Thyroid gland (tissue), 4 donors: ENCODE results near the gene TIAM2.

Experiments used
- POLR2A ChIP-seq, 2 donors: fragments of 450-650 bp; IDR thresholded peaks; one replicate each; pipeline ENCODE4 v1.6.1; 2017; ENCODE audit warnings: antibody characterized with exemption in 2 of 2, mild to moderate bottlenecking in 2 of 2, moderate library complexity in 1 of 2
- TF ChIP-seq, protein P1 (sequence below), 6 experiments: fragments of 200-600 bp in 3 of 6; fragments of 450-650 bp in 3 of 6; sonication (generic) in 3 of 6; IDR thresholded peaks; one replicate each; pipeline ENCODE4 v1.5.1; 2016 to 2019; ENCODE audit warnings: antibody characterized with exemption in 6 of 6, mild to moderate bottlenecking in 2 of 6, inconsistent platforms in 1 of 6, moderate library complexity in 1 of 6

DNA sequence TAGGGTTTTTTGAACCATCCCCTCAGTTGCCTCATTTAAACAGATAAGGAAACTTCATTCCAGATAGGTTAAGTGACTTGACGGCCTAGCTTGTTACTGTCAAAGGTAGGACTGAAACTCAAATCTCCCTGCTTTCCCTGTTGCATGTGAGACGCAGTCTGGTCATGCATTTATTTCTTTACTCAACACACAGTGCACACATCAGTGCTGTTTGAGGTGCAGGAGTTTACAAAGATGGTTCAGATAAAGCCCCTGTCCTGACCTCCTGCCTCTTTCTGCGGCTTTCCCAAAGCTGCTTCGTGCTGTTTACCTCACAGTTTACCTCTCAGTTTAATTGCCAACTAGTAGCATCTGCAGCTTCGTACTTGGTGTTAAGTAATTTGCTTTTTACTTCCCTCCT lies 26.6 kb downstream of the TIAM2 start:
- TF ChIP-seq, protein P1, sequence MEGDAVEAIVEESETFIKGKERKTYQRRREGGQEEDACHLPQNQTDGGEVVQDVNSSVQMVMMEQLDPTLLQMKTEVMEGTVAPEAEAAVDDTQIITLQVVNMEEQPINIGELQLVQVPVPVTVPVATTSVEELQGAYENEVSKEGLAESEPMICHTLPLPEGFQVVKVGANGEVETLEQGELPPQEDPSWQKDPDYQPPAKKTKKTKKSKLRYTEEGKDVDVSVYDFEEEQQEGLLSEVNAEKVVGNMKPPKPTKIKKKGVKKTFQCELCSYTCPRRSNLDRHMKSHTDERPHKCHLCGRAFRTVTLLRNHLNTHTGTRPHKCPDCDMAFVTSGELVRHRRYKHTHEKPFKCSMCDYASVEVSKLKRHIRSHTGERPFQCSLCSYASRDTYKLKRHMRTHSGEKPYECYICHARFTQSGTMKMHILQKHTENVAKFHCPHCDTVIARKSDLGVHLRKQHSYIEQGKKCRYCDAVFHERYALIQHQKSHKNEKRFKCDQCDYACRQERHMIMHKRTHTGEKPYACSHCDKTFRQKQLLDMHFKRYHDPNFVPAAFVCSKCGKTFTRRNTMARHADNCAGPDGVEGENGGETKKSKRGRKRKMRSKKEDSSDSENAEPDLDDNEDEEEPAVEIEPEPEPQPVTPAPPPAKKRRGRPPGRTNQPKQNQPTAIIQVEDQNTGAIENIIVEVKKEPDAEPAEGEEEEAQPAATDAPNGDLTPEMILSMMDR (IDR thresholded peaks at IDR 0.05), result no peak
- no peak for TF ChIP-seq POLR2A (IDR thresholded peaks at IDR 0.05)
